ENCODE results near the gene ITGB1.
"Not testable (repeated sequence)": the region's sequence is repeated elsewhere in the genome, so short reads cannot be mapped to it uniquely, and the experiment has no call there.

Gene ITGB1

GRCh38 chr10:32984003-32984600 is 26.1 kb upstream of the ITGB1 start:
- no peak for DNase-seq (ENCODE audit: low read depth)
- H3K4me3 ChIP-seq (ENCODE audit: low read depth, low read length): no peak overlapping the region
- no peak for TF ChIP-seq CTCF (IDR thresholded peaks at IDR 0.05; ENCODE audit: control insufficient read depth, extremely low read depth, insufficient read depth)

GRCh38 chr10:32982911-32983909 is 25.2 kb upstream of the ITGB1 start:
- no peak for DNase-seq (ENCODE audit: low read depth)
- no peak for TF ChIP-seq CTCF (IDR thresholded peaks at IDR 0.05; ENCODE audit: control insufficient read depth, extremely low read depth, insufficient read depth)
- no peak overlapping the region for H3K4me3 ChIP-seq (ENCODE audit: low read depth, low read length)

- DNase-seq (ENCODE audit: low read depth): no peak
- H3K4me3 ChIP-seq (ENCODE audit: low read depth, low read length): no peak overlapping the region
- no peak for TF ChIP-seq CTCF (IDR thresholded peaks at IDR 0.05; ENCODE audit: control insufficient read depth, extremely low read depth, insufficient read depth)
These were observed 24.3 kb upstream of the ITGB1 start for GRCh38 chr10:32982293-32982709.

GRCh38 chr10:32981760-32982159 is 23.7 kb upstream of the ITGB1 start:
- TF ChIP-seq CTCF (IDR thresholded peaks at IDR 0.05; ENCODE audit: control insufficient read depth, extremely low read depth, insufficient read depth): no peak
- no peak overlapping the region for H3K4me3 ChIP-seq (ENCODE audit: low read depth, low read length)
- no peak for DNase-seq (ENCODE audit: low read depth)

GRCh38 chr10:32980558-32981468 is 22.8 kb upstream of the ITGB1 start:
- DNase-seq (ENCODE audit: low read depth): peak; percentile 87
- peak overlapping the region; percentile 51 for H3K4me3 ChIP-seq (ENCODE audit: low read depth, low read length)
- no peak for TF ChIP-seq CTCF (IDR thresholded peaks at IDR 0.05; ENCODE audit: control insufficient read depth, extremely low read depth, insufficient read depth)

GRCh38 chr10:32980242-32980557 is 22.2 kb upstream of the ITGB1 start:
- DNase-seq (ENCODE audit: low read depth): no peak
- peak overlapping the region; percentile 51 for H3K4me3 ChIP-seq (ENCODE audit: low read depth, low read length)

GRCh38 chr10:32979719-32980118 is 21.7 kb upstream of the ITGB1 start:
- not testable (repeated sequence) for DNase-seq (ENCODE audit: low read depth)
- H3K4me3 ChIP-seq (ENCODE audit: low read depth, low read length): peak overlapping the region; percentile 51

More at GRCh38 chr10:32980242-32980557, 22.2 kb upstream of the ITGB1 start:
- no peak for TF ChIP-seq CTCF (IDR thresholded peaks at IDR 0.05; ENCODE audit: control insufficient read depth, extremely low read depth, insufficient read depth)

Data from LNCaP clone FGC (cell line).